GM18868 (cell line): ENCODE measurements around the gene GPAM.
"Not testable (repeated sequence)": the region's sequence is repeated elsewhere in the genome, so short reads cannot be mapped to it uniquely, and the experiment has no call there.

Source experiments
- ATAC-seq: cut with Tn5 transposase; IDR thresholded peaks from one replicate; pipeline ENCODE4 v1.9.1; 2021; ENCODE audit warnings: mild to moderate bottlenecking, moderate library complexity; ENCODE audit not compliant: unreplicated experiment

Gene GPAM

GRCh38 chr10:112137154-112137987 is 46.2 kb downstream of the GPAM start:
- peak; percentile 53 for ATAC-seq

DNA sequence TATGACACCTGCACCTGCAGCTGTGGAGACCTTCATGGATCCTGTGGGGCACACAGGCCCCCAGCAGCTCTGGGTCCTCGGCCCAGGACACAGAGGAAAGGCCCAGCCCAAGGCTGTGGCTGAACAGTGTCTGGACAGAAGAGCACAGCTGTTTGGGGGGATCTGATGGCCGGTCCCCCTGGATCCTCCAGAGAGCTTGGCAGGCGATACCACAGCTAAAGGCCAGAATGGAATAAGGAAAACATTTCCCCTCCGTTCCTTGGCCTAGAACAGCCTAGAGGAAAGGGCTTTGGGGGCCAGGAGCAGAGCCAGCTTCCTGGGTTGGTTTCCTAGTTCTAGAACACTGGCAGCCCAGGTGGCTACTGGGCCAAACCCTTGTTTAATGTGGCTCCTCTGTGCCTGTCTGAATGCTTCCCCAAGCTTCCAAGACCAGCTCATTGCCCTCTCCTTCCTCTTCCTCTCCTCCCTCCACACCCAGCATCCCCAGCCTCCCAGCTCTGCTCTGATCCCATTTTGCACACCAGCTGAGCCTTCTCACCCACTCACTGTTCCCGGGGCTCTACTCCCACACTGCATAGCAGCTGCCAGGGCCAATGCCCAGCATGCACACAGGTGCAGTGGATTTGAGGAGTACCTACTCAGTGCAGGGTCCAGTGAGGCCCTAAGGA is 46.9 kb downstream of the GPAM start:
- ATAC-seq = no peak

DNA sequence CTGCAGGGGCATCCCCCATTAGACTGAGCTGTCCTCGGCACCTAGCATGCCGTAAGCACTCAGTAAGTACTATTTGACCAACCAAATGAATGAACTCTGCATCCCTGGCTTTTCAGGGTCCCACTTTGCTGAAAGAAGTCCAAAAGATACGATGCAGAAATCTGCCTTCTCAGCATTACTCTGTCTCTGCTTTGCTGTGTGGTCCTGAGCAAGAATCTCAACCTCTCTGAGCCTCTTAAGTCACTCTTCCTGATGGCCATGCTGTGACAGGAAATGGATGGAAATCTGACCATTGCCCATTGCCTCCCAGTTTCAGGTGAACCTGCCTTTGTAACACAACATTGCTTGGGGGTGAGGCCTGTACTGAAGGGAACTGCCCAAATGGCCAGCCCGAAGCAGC is 48.0 kb downstream of the GPAM start:
- ATAC-seq = no peak

DNA sequence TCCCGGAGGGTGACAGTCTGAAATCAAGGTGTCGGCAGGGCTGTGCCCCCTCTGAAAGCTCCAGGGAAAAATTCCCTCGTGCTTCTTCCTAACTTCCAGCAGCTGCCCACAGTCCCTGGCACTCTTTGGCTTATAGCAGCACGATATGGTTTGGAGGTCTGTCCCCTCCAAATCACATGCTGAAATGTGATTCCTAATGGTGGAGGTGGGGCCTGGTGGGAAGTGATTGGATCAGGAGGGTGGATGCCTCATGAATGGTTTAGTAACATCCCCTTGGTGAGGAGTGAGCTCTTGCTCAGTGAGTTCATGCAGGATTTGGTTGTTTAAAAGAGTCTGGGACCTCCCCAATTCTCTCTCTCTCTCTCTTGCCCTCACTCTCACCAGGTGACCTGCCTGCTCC is 51.1 kb downstream of the GPAM start:
- no peak for ATAC-seq

DNA sequence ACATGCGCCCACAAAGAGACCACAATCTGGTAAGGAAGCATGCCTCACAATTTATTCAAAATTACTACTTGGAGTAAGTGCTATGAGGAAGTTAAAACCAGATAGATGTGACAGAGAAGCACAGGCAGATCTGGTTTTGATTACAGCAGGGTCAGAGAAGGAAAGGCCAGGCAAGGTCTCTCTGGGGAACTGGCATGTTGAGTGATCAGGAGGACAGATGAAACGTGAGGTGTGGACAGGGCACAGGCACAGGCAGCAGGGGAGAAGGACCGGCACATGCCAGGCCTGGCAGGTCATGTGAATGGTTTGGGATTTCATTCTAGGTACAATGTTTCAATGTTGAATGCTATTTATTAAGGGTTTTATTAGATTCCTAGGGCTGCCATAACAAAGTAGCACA is 51.6 kb downstream of the GPAM start:
- ATAC-seq = no peak

GRCh38 chr10:112131346-112131745 is 52.2 kb downstream of the GPAM start:
- no peak for ATAC-seq

DNA sequence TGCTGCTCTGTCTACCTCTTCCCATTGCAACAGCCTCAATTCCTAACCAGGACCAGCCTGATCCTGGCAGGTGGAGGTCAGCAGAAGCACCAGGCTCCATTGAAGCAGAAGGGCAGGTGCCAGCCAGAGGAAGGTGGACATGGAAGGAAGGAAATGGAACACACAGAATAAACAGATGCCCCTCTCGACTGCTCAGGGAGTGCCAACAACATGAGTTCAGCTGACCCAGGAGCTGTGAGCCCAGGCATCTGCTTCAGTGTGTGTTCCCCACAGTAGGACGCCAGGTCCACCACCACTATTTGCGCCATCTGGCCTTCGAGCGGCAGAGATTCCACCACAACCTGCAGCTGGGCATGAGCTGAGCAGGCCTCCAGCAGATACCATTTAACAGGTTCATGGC is 56.7 kb downstream of the GPAM start:
- ATAC-seq = no peak

- no peak for ATAC-seq
Measured at GRCh38 chr10:112126172-112126571, 57.4 kb downstream of the GPAM start.

DNA sequence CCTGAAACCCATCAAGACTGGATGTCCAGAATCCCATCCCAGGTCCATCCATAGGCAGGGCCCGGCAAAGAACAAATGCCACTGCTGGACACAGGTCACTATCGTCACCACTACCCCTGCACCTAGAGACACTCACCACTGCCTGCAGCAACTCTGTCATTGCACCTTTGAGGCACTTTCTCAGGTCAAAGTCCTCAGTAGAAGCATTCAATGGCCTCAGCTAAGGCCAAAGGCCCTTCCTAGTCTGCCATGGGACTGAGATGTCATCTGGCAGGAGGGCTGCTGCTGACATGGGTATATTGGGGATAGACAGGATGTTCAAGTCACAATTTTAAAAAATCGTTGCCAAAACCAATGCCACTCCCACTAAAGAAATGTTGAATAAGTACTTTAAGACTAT is 58.7 kb downstream of the GPAM start:
- no peak for ATAC-seq

GRCh38 chr10:112122827-112123226 is 60.7 kb downstream of the GPAM start:
- ATAC-seq = no peak

GRCh38 chr10:112120491-112120890 is 63.1 kb downstream of the GPAM start:
- ATAC-seq = no peak

DNA sequence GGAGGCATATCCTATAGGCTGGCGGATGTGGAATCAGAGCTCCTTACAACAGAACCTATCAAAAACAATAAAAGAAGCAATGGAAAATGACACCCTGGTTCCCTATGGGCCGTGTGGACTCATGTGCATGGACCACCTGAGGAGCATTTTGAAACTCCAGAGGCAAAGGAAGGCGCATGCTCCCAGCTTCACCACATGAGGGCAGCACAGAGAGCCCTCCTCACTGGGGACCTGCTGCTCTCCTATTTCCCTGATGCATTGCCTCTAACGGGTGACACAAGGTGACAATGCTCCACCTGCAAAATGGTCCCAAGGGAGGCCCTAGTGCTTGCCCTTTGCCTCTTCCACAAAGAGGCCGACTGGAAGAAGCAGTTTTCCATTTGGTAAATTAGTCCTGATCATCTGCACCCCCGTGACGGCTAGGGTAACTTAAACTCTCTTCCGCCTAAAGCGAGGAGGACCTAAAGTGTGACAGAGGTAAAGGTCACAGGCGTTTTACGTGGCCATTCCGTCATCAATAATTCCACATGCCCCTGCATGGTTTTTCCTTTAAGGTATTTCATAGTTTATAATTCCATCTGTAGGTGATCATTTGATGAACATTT is 67.7 kb downstream of the GPAM start:
- ATAC-seq = peak; percentile 93

DNA sequence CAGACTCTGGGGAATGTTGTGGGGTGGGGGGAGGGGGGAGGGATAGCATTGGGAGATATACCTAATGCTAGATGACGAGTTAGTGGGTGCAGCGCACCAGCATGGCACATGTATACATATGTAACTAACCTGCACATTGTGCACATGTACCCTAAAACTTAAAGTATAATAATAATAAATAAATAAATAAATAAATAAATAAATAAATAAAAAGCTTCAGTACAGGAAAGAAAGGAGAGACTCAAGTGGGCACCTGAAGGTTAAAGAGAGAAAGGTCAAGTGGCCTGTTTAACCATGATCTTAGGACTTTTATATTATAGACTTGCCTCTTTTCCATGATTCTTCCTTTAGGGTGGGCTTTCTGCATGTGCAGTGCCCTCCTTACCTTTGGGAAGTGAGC is 73.8 kb downstream of the GPAM start:
- not testable (repeated sequence) for ATAC-seq
